ENCODE data around the gene SMAD3. TPM values are rescaled to one million over a fixed set of nuclear protein-coding genes. Genes with fewer than 3 reads are reported as not detected.
A peak's percentile ranks its signal among the peaks of the same experiment; 100 is the strongest.

Gene SMAD3
- total and polyA plus RNA-seq, 4 donors = 10.9 to 41.6 (median 23.4) TPM

- no peak overlapping the region for H3K4me3 ChIP-seq
- 64 to 77% methylated on average over 6 of the region's 6 CpGs for WGBS, 2 donors
- peak overlapping the region in 1 of 2 donors; percentile 26 for H3K9ac ChIP-seq (ENCODE audit: insufficient read depth in 1 of 2, low read length in 2 of 2)
- TF ChIP-seq, protein P1, sequence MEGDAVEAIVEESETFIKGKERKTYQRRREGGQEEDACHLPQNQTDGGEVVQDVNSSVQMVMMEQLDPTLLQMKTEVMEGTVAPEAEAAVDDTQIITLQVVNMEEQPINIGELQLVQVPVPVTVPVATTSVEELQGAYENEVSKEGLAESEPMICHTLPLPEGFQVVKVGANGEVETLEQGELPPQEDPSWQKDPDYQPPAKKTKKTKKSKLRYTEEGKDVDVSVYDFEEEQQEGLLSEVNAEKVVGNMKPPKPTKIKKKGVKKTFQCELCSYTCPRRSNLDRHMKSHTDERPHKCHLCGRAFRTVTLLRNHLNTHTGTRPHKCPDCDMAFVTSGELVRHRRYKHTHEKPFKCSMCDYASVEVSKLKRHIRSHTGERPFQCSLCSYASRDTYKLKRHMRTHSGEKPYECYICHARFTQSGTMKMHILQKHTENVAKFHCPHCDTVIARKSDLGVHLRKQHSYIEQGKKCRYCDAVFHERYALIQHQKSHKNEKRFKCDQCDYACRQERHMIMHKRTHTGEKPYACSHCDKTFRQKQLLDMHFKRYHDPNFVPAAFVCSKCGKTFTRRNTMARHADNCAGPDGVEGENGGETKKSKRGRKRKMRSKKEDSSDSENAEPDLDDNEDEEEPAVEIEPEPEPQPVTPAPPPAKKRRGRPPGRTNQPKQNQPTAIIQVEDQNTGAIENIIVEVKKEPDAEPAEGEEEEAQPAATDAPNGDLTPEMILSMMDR (IDR thresholded peaks at IDR 0.05; ENCODE audit: control extremely low read depth, extremely low read depth) = no peak
- no peaks in the 10 kb centered on the region for H3K36me3 ChIP-seq (ENCODE audit: control insufficient read depth in 4 of 4, insufficient read depth in 4 of 4, low read length in 4 of 4)
- H3K27me3 ChIP-seq (ENCODE audit: control insufficient read depth in 3 of 3, insufficient read depth in 3 of 3, low read length in 2 of 3) = no peaks in the 10 kb centered on the region
- H3K4me1 ChIP-seq (ENCODE audit: control insufficient read depth in 5 of 5, insufficient read depth in 5 of 5, low read length in 5 of 5) = peaks cover 28 to 75% (median 42%) of the 10 kb centered on the region in 5 donors
- DNase-seq = peak; percentile 57 to 64 (median 62)
- no peaks in the 10 kb centered on the region for H3K9me3 ChIP-seq (ENCODE audit: control insufficient read depth in 4 of 4, insufficient read depth in 3 of 4, low read length in 3 of 4)
- ATAC-seq (ENCODE audit: insufficient read depth, low FRiP score) = no peak
- peak overlapping the region; percentile 39 to 83 for H3K27ac ChIP-seq (ENCODE audit: low read depth in 1 of 2, low read length in 1 of 2)
Measured at GRCh38 chr15:67146234-67146633, 80.8 kb downstream of the SMAD3 start.

DNA sequence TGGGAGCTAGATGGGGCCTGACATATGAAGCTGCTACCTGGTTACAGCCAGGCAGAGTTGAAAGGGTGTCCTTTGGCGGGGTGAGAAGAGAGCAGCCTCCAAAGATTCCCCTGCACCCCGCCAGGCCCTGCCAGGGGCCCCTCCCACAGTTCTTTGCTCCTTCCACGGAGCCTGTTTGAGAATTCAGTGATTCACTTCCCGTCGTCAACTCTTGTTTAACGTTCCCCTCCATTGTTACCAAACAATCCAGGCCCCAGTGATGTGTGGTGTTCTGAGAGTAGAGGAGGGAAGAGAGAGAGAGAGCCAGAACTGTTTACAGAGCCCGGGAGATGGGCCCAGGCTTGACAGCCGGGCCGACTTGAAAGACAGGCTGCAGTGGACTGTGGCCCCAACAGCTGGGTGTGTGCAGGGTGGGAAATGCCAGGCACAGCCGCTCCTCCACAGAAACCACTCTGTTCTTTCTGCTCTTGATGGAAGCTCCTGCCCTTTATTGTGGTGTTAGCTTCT lies 81.5 kb downstream of the SMAD3 start:
- DNase-seq (peak; percentile 65 to 81 (median 79)), ATAC-seq (ENCODE audit: insufficient read depth, low FRiP score) (peak; percentile 30)
- H3K27ac ChIP-seq (ENCODE audit: low read depth in 1 of 2, low read length in 1 of 2) = peak overlapping the region; percentile 39 to 83
- WGBS, 2 donors = 26 to 40% methylated on average over 10 of the region's 10 CpGs
- TF ChIP-seq, protein P1 (IDR thresholded peaks at IDR 0.05; ENCODE audit: control extremely low read depth, extremely low read depth) = no peak
- H3K27me3 ChIP-seq (ENCODE audit: control insufficient read depth in 3 of 3, insufficient read depth in 3 of 3, low read length in 2 of 3) = no peaks in the 10 kb centered on the region
- H3K36me3 ChIP-seq (ENCODE audit: control insufficient read depth in 4 of 4, insufficient read depth in 4 of 4, low read length in 4 of 4) = no peaks in the 10 kb centered on the region
- H3K4me3 ChIP-seq = no peak overlapping the region
- H3K4me1 ChIP-seq (ENCODE audit: control insufficient read depth in 5 of 5, insufficient read depth in 5 of 5, low read length in 5 of 5) = peaks cover 25 to 68% (median 36%) of the 10 kb centered on the region in 5 donors
- H3K9ac ChIP-seq (ENCODE audit: insufficient read depth in 1 of 2, low read length in 2 of 2) = peak overlapping the region in 1 of 2 donors; percentile 26
- H3K9me3 ChIP-seq (ENCODE audit: control insufficient read depth in 4 of 4, insufficient read depth in 3 of 4, low read length in 3 of 4) = no peaks in the 10 kb centered on the region

DNA sequence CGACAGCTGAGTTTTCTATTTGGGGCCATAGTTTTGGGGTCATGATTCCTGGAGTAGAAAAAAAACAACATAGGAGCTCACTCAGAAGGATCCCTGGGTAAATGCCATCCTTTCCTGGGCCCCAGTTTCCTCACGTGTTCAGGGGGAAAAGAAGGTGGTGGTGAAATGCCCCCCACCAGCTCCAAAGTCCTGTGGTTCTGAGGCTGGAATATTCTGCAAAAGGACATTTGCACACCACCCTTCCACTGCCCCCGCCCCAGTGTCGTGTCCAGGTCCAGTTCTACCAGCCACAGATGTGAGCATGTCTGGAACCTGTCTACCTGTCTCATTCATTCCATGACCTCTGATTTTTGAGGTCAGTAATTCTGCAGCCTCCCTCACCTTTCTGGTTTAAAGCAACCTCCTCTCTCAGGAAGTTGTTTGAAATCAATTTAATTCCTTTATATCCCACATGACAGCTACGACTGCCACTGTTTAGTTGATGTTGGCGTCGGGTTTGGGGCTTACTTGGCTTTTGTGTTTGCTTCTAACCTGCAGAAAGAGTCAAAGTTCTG lies 82.1 kb downstream of the SMAD3 start:
- Histone ChIP-seq H3K4me1 (ENCODE audit: control insufficient read depth in 5 of 5, insufficient read depth in 5 of 5, low read length in 5 of 5) (peaks cover 24 to 63% (median 31%) of the 10 kb centered on the region in 5 donors), H3K4me3 (no peak overlapping the region), H3K36me3 (ENCODE audit: control insufficient read depth in 4 of 4, insufficient read depth in 4 of 4, low read length in 4 of 4) (no peaks in the 10 kb centered on the region), H3K9ac (ENCODE audit: insufficient read depth in 1 of 2, low read length in 2 of 2) (no peak overlapping the region), H3K27me3 (ENCODE audit: control insufficient read depth in 3 of 3, insufficient read depth in 3 of 3, low read length in 2 of 3) (no peaks in the 10 kb centered on the region), H3K9me3 (ENCODE audit: control insufficient read depth in 4 of 4, insufficient read depth in 3 of 4, low read length in 3 of 4) (no peaks in the 10 kb centered on the region), H3K27ac (ENCODE audit: low read depth in 1 of 2, low read length in 1 of 2) (peak overlapping the region; percentile 37 to 78)
- 66 to 74% methylated on average over 7 of the region's 7 CpGs for WGBS, 2 donors
- TF ChIP-seq, protein P1 (IDR thresholded peaks at IDR 0.05; ENCODE audit: control extremely low read depth, extremely low read depth) = no peak
- DNase-seq (no peak), ATAC-seq (ENCODE audit: insufficient read depth, low FRiP score) (no peak)
